SK-N-SH (cell line): Measurements from ENCODE around the gene SPRED1. TPM values are rescaled to one million over a fixed set of nuclear protein-coding genes. Genes with fewer than 3 reads are reported as not detected.

Experiments used
- CTCF ChIA-PET: fragments of 300-600, 350-600 bp; formaldehyde crosslinking; extraction: SDS; loops from one replicate; lab custom pipeline; 2021; lab: Yijun Ruan, JAX
- POLR2A ChIA-PET: fragments of 350-600 bp; sonication (Branson Sonifier 250); formaldehyde crosslinking; extraction: SDS; loops from one replicate; lab custom pipeline; 2020; ENCODE audit warnings: antibody characterized with exemption, inconsistent platforms; lab: Yijun Ruan, JAX
- DNase-seq: peaks from one replicate; pipeline ENCODE4 v3.0.0; 2012
- H2AFZ ChIP-seq: fragments of 200-600 bp; sonication (generic); 2 replicates; pipeline ENCODE4 v1.8.1; 2016; ENCODE audit warnings: antibody characterized with exemption, mild to moderate bottlenecking, low read depth
- H3F3A ChIP-seq: fragments of 200-600 bp; sonication (generic); replicated peaks from 2 replicates; pipeline ENCODE3; 2016; ENCODE audit warnings: antibody characterized with exemption, mild to moderate bottlenecking; ENCODE audit not compliant: insufficient read depth
- H3K27ac ChIP-seq, 2 experiments: fragments of 200-500 bp in 1 of 2; fragments of 200-600 bp in 1 of 2; sonication (Bioruptor generic) in 1 of 2; sonication (generic), shearing (Covaris generic) in 1 of 2; 2 replicates each; pipeline versions ENCODE4 v1.5.1 to v1.6.1; 2014 to 2016; ENCODE audit warnings: low read depth in 2 of 2, inconsistent platforms in 1 of 2, low read length in 1 of 2, mild to moderate bottlenecking in 1 of 2, mixed read lengths in 1 of 2
- H3K27me3 ChIP-seq: fragments of 200-600 bp; sonication (generic), shearing (Covaris generic); 2 replicates; pipeline ENCODE4 v1.6.1; 2016; ENCODE audit warnings: mixed run types; ENCODE audit not compliant: insufficient read depth
- H3K36me3 ChIP-seq, 2 experiments: fragments of 200-500 bp in 1 of 2; fragments of 200-600 bp in 1 of 2; sonication (Bioruptor generic) in 1 of 2; sonication (generic) in 1 of 2; replicated peaks in 1 of 2; 2 replicates each; pipeline versions ENCODE3 to v1.5.1; 2014 to 2016; ENCODE audit warnings: low read length in 1 of 2, mild to moderate bottlenecking in 1 of 2; ENCODE audit not compliant: insufficient read depth in 2 of 2, control insufficient read depth in 1 of 2
- H3K4me1 ChIP-seq, 2 experiments: fragments of 200-500 bp in 1 of 2; fragments of 200-600 bp in 1 of 2; sonication (Bioruptor generic) in 1 of 2; sonication (generic), shearing (Covaris generic) in 1 of 2; 2 replicates each; pipeline versions ENCODE4 v1.5.1 to v1.6.1; 2014 to 2016; ENCODE audit warnings: low read depth in 1 of 2, low read length in 1 of 2, mixed run types in 1 of 2; ENCODE audit not compliant: insufficient read depth in 2 of 2, control insufficient read depth in 1 of 2
- H3K4me2 ChIP-seq: fragments of 200-600 bp; sonication (generic), shearing (Covaris generic); 2 replicates; pipeline ENCODE4 v1.6.1; 2017; ENCODE audit warnings: mixed run types
- H3K4me3 ChIP-seq, 2 experiments: fragments of 200-500 bp in 1 of 2; fragments of 200-600 bp in 1 of 2; sonication (Bioruptor generic) in 1 of 2; sonication (generic), shearing (Covaris generic) in 1 of 2; 2 replicates each; pipeline versions ENCODE4 v1.5.1 to v1.8.1; 2014 to 2016; ENCODE audit warnings: low read depth in 2 of 2, inconsistent platforms in 1 of 2, low read length in 1 of 2, mild to moderate bottlenecking in 1 of 2, mixed read lengths in 1 of 2, moderate library complexity in 1 of 2
- H3K79me2 ChIP-seq: fragments of 200-600 bp; sonication (generic); 2 replicates; pipeline ENCODE4 v1.8.1; 2017; ENCODE audit warnings: mild to moderate bottlenecking; ENCODE audit not compliant: insufficient read depth
- H3K9ac ChIP-seq: fragments of 200-600 bp; sonication (generic); 2 replicates; pipeline ENCODE4 v1.6.1; 2017; ENCODE audit warnings: mixed run types
- H3K9me2 ChIP-seq: fragments of 200-600 bp; sonication (generic); 2 replicates; pipeline ENCODE4 v1.6.1; 2017; ENCODE audit warnings: mixed run types
- H3K9me3 ChIP-seq: fragments of 200-600 bp; sonication (generic); 2 replicates; pipeline ENCODE4 v1.6.1; 2017; ENCODE audit warnings: mixed run types, mild to moderate bottlenecking, moderate library complexity
- H4K20me1 ChIP-seq: fragments of 200-600 bp; sonication (generic); 2 replicates; pipeline ENCODE4 v1.6.1; 2017; ENCODE audit warnings: mild to moderate bottlenecking, mixed run types; ENCODE audit not compliant: insufficient read depth
- CTCF ChIP-seq: fragments of 200-600 bp; sonication (generic); IDR thresholded peaks from 2 replicates; pipeline ENCODE4 v1.6.1; 2017; ENCODE audit warnings: antibody characterized with exemption, mild to moderate bottlenecking, moderate library complexity
- ELF1 ChIP-seq: IDR thresholded peaks from 2 replicates; pipeline ENCODE4 v1.4.0; 2012
- EP300 ChIP-seq, 2 experiments: IDR thresholded peaks; 2 replicates each; pipeline versions ENCODE4 v1.4.0 to v1.6.1; 2012; ENCODE audit warnings: borderline replicate concordance in 1 of 2, low read depth in 1 of 2, low read length in 1 of 2
- EZH2phosphoT487 ChIP-seq: fragments of 200-600 bp; sonication (generic); IDR thresholded peaks from 2 replicates; pipeline ENCODE4 v1.6.1; 2017; ENCODE audit warnings: low read depth, mixed run types, mild to moderate bottlenecking, antibody characterized with exemption, moderate library complexity, borderline replicate concordance
- FOSL2 ChIP-seq: IDR thresholded peaks from 2 replicates; pipeline ENCODE4 v1.4.0; 2012; ENCODE audit warnings: low read depth, mild to moderate bottlenecking, moderate library complexity, borderline replicate concordance
- FOXM1 ChIP-seq: IDR thresholded peaks from 2 replicates; pipeline ENCODE4 v1.4.0; 2012; ENCODE audit warnings: low read depth, mild to moderate bottlenecking
- GABPA ChIP-seq: IDR thresholded peaks from 2 replicates; pipeline ENCODE4 v1.4.0; 2012; ENCODE audit warnings: low read depth, mild to moderate bottlenecking
- MAX ChIP-seq: IDR thresholded peaks from 2 replicates; pipeline ENCODE4 v1.4.0; 2012; ENCODE audit warnings: low read depth
- NRF1 ChIP-seq: IDR thresholded peaks from 2 replicates; pipeline ENCODE4 v1.6.1; 2012; ENCODE audit warnings: low read depth, mild to moderate bottlenecking, low read length
- RAD21 ChIP-seq: IDR thresholded peaks from 2 replicates; pipeline ENCODE4 v1.6.1; 2012; ENCODE audit warnings: mild to moderate bottlenecking, low read length
- RCOR1 ChIP-seq: fragments of 150-350 bp; IDR thresholded peaks from 2 replicates; pipeline ENCODE4 v1.6.1; 2017; ENCODE audit warnings: antibody characterized with exemption, low read length
- SIN3A ChIP-seq: IDR thresholded peaks from 2 replicates; pipeline ENCODE4 v1.6.1; 2012; ENCODE audit warnings: low read depth, mild to moderate bottlenecking, low read length, moderate library complexity, borderline replicate concordance
- SMC3 ChIP-seq: IDR thresholded peaks from 2 replicates; pipeline ENCODE4 v1.6.1; 2012; ENCODE audit warnings: low read depth, low read length, improper control_type of control experiment
- TAF1 ChIP-seq: IDR thresholded peaks from 2 replicates; pipeline ENCODE4 v1.6.1; 2012; ENCODE audit warnings: low read depth, mild to moderate bottlenecking, low read length, moderate library complexity, borderline replicate concordance
- TCF12 ChIP-seq: IDR thresholded peaks from 2 replicates; pipeline ENCODE4 v1.4.0; 2012
- TEAD4 ChIP-seq: IDR thresholded peaks from 2 replicates; pipeline ENCODE4 v1.4.0; 2012; ENCODE audit warnings: mild to moderate bottlenecking, borderline replicate concordance; ENCODE audit not compliant: insufficient read depth
- USF2 ChIP-seq: fragments of 150-350 bp; IDR thresholded peaks from 2 replicates; pipeline ENCODE4 v1.6.1; 2017; ENCODE audit warnings: antibody characterized with exemption, low read length, low read depth, borderline replicate concordance
- ZBTB33 ChIP-seq: IDR thresholded peaks from 2 replicates; pipeline ENCODE4 v1.4.0; 2012; ENCODE audit warnings: low read depth, borderline replicate concordance
- WGBS: methylation state at CpG from one replicate; pipeline ENCODE4 v1.1.6; 2017; ENCODE audit warnings: low lambda C conversion rate; 5-methylcytosine and 5-hydroxymethylcytosine counted together
- polyA plus RNA-seq, 3 experiments: library from polyadenylated mRNA; depleted of rRNA; stranded (reverse); fragments of >200 nt; gene quantifications; 2 replicates each; pipeline ENCODE4 v1.2.3, GENCODE V29; 2012

Gene SPRED1
- polyA plus RNA-seq, 1 of the 3 experiments (the other 2 are of a cell fraction): 4.4 TPM

GRCh38 chr15:38376081-38376480 lies 123.4 kb downstream of the SPRED1 start (continued):
- no peak for TF ChIP-seq EP300 (IDR thresholded peaks at IDR 0.05; ENCODE audit: borderline replicate concordance in 1 of 2, low read depth in 1 of 2, low read length in 1 of 2)
- TF ChIP-seq RCOR1: no peak

- no peak for DNase-seq
- TF ChIP-seq ELF1 (no peak), USF2 (no peak), FOXM1 (no peak), EP300 (IDR thresholded peaks at IDR 0.05; ENCODE audit: borderline replicate concordance in 1 of 2, low read depth in 1 of 2, low read length in 1 of 2) (no peak), FOSL2 (no peak), TCF12 (no peak)
- TF ChIP-seq, all 33 proteins: peak for 0
- Histone ChIP-seq H3K36me3 (no peaks in the 10 kb centered on the region), H3K27me3 (no peaks in the 10 kb centered on the region), H3K4me1 (no peaks in the 10 kb centered on the region; a peak in 1 of 4 replicates), H3K9me3 (no peaks in the 10 kb centered on the region), H3K9ac (no peak overlapping the region), H3K4me2 (no peak overlapping the region), H3K9me2 (no peaks in the 10 kb centered on the region), H3K79me2 (no peaks in the 10 kb centered on the region), H3K4me3 (no peak overlapping the region), H2AFZ (no peak overlapping the region), H3F3A (no peaks in the 10 kb centered on the region), H4K20me1 (no peaks in the 10 kb centered on the region), H3K27ac (no peak overlapping the region)
- ChIA-PET CTCF (interaction anchor here (1.2 to 2.5 kb wide), 3 partner anchors 9 to 382 kb away, joined by 3 to 12 read pairs (median 4); no protein-coding TSS in a partner anchor), POLR2A (no interaction called here)
- WGBS: 74% methylated on average over 1 of the region's 1 CpG
These were observed 125.0 kb downstream of the SPRED1 start for GRCh38 chr15:38377636-38378035.

GRCh38 chr15:38378161-38378560 lies 125.5 kb downstream of the SPRED1 start:
- DNase-seq: no peak
- CTCF ChIA-PET: interaction anchor here (1.2 to 2.5 kb wide), 3 partner anchors 9 to 383 kb away, joined by 3 to 12 read pairs (median 4); no protein-coding TSS in a partner anchor
- H3K27me3 ChIP-seq: no peaks in the 10 kb centered on the region
- no peak overlapping the region; the same call in 1 of the 2 replicates for H2AFZ ChIP-seq
- H3F3A ChIP-seq: no peaks in the 10 kb centered on the region
- POLR2A ChIA-PET: no interaction called here
- no peaks in the 10 kb centered on the region for H3K9me3 ChIP-seq
- H4K20me1 ChIP-seq: no peaks in the 10 kb centered on the region
- no peak overlapping the region for H3K4me3 ChIP-seq
- WGBS: 80% methylated on average over 10 of the region's 10 CpGs
- H3K9me2 ChIP-seq: no peaks in the 10 kb centered on the region
- H3K27ac ChIP-seq: no peak overlapping the region
- no peaks in the 10 kb centered on the region for H3K36me3 ChIP-seq
- H3K79me2 ChIP-seq: no peaks in the 10 kb centered on the region
- no peaks in the 10 kb centered on the region; a peak in 1 of 4 replicates for H3K4me1 ChIP-seq
- H3K9ac ChIP-seq: no peak overlapping the region
- H3K4me2 ChIP-seq: no peak overlapping the region
- TF ChIP-seq MAX (no peak), GABPA (no peak), RAD21 (no peak), EZH2phosphoT487 (no peak), TEAD4 (no peak), SIN3A (no peak), TAF1 (no peak), CTCF (no peak), SMC3 (no peak), ZBTB33 (no peak), NRF1 (no peak), FOSL2 (no peak)
